Inflammatory macrophage treated with lipopolysaccharide for 1 hour (primary cell): Measurements from ENCODE around the gene UPB1.
"Not testable (repeated sequence)": the region's sequence is repeated elsewhere in the genome, so short reads cannot be mapped to it uniquely, and the experiment has no call there.

ENCODE experiments used
- DNase-seq, 2 donors: peaks; one replicate each; pipeline ENCODE4 v3.0.0-alpha.2; 2020 to 2022

The UPB1 gene

GRCh38 chr22:24540470-24540869, 45.3 kb downstream of the UPB1 start:
- DNase-seq: no peak

- DNase-seq: no peak
Measured at GRCh38 chr22:24541681-24542515, 46.8 kb downstream of the UPB1 start.

- no peak for DNase-seq
Measured at GRCh38 chr22:24542641-24543040, 47.5 kb downstream of the UPB1 start.

GRCh38 chr22:24543185-24543601, 48.1 kb downstream of the UPB1 start:
- no peak for DNase-seq

GRCh38 chr22:24543679-24544243, 48.6 kb downstream of the UPB1 start:
- no peak for DNase-seq

- no peak for DNase-seq
Measured at GRCh38 chr22:24548812-24549211, 53.7 kb downstream of the UPB1 start.

- DNase-seq: peak; percentile 54 to 76
Measured at GRCh38 chr22:24550028-24550901, 55.1 kb downstream of the UPB1 start.

GRCh38 chr22:24550902-24551435, 55.8 kb downstream of the UPB1 start:
- no peak for DNase-seq

GRCh38 chr22:24552503-24553286, 57.6 kb downstream of the UPB1 start:
- DNase-seq: not testable (repeated sequence)

GRCh38 chr22:24553597-24554312, 58.6 kb downstream of the UPB1 start:
- DNase-seq: no peak

GRCh38 chr22:24554313-24555164, 59.4 kb downstream of the UPB1 start, which contains the start of gene GUCD1:
Gene GUCD1 (minus strand): TSS chr22:24555138. CDS start chr22:24554991, 147 bp downstream.
- peak; percentile 38 to 74 for DNase-seq

GRCh38 chr22:24555165-24556039, 60.3 kb downstream of the UPB1 start, which contains the start of gene SNRPD3:
Gene SNRPD3 (plus strand): TSS chr22:24555999. CDS start chr22:24557675, 1,676 bp downstream.
- DNase-seq: peak; percentile 98 to 100

GRCh38 chr22:24559471-24559870, 64.3 kb downstream of the UPB1 start:
- no peak for DNase-seq

- DNase-seq: no peak
Measured at GRCh38 chr22:24563246-24563645, 68.1 kb downstream of the UPB1 start.

GRCh38 chr22:24564376-24565058, 69.4 kb downstream of the UPB1 start:
- DNase-seq: no peak

GRCh38 chr22:24565077-24565476, 69.9 kb downstream of the UPB1 start:
- no peak for DNase-seq

- DNase-seq: no peak
Measured at GRCh38 chr22:24566899-24567511, 71.9 kb downstream of the UPB1 start.

- no peak for DNase-seq
Measured at GRCh38 chr22:24567668-24568067, 72.5 kb downstream of the UPB1 start.
